ENCODE data around the gene ADAMTS3.

Gene ADAMTS3

GRCh38 chr4:72352711-72353110 lies 216.3 kb downstream of the ADAMTS3 start:
- TF ChIP-seq, protein P1, sequence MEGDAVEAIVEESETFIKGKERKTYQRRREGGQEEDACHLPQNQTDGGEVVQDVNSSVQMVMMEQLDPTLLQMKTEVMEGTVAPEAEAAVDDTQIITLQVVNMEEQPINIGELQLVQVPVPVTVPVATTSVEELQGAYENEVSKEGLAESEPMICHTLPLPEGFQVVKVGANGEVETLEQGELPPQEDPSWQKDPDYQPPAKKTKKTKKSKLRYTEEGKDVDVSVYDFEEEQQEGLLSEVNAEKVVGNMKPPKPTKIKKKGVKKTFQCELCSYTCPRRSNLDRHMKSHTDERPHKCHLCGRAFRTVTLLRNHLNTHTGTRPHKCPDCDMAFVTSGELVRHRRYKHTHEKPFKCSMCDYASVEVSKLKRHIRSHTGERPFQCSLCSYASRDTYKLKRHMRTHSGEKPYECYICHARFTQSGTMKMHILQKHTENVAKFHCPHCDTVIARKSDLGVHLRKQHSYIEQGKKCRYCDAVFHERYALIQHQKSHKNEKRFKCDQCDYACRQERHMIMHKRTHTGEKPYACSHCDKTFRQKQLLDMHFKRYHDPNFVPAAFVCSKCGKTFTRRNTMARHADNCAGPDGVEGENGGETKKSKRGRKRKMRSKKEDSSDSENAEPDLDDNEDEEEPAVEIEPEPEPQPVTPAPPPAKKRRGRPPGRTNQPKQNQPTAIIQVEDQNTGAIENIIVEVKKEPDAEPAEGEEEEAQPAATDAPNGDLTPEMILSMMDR (IDR thresholded peaks at IDR 0.05), result no peak

GRCh38 chr4:72351521-72351920 lies 217.5 kb downstream of the ADAMTS3 start:
- TF ChIP-seq, protein P1 (IDR thresholded peaks at IDR 0.05), result no peak

- TF ChIP-seq, protein P1 (IDR thresholded peaks at IDR 0.05), result no peak
Measured at GRCh38 chr4:72348701-72349100, 220.3 kb downstream of the ADAMTS3 start.

DNA sequence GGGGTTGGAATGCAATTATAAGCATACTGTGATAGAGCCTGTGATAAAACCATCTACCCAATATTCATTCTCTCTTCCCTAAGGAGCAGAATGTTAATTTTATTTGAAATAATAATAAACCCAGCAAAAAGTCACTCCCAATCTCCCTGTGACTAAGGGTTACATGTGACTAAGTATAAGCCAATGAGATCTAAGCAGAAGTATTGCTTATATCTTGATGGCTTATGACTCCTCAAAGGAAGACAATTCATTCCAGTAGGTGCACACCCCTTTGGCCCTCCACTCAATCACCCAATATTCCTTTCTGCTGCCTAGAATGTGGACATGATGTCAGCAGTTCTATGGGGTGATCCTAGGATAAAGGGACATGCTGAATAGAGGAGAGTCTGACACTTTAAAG lies 224.6 kb downstream of the ADAMTS3 start:
- TF ChIP-seq, protein P1 (IDR thresholded peaks at IDR 0.05), result no peak

- TF ChIP-seq, protein P1 (IDR thresholded peaks at IDR 0.05), result no peak
Measured at GRCh38 chr4:72341432-72341820, 227.6 kb downstream of the ADAMTS3 start.

DNA sequence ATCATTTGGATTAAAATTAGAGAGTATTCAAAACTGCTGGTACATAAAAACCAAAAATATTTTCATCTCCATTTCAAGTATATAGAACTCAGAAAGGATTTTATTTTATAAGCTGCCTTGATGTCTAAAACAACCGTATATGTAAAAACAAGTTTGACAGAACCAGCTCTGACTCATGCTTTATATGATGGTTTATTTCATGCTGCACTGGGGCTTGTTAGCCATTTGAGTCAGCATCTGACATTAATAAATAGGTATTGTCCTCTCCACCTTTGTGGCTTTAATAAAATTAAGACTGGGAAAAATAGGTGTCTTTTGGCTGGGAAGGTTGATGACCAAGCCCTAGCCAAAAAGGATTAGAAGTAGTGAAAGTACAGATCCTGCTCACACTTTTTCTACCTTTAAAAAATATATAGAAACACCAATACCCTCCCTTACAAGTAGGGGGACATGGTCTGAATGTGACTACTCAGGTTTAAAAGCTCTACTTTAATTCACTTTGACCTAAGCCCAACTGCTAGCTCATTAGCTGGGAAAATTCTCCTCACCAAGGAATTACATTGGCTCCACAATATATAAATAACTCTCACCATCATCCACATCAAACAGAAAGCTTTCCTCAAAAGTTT lies 228.1 kb downstream of the ADAMTS3 start:
- TF ChIP-seq, protein P1 (IDR thresholded peaks at IDR 0.05), result no peak

DNA sequence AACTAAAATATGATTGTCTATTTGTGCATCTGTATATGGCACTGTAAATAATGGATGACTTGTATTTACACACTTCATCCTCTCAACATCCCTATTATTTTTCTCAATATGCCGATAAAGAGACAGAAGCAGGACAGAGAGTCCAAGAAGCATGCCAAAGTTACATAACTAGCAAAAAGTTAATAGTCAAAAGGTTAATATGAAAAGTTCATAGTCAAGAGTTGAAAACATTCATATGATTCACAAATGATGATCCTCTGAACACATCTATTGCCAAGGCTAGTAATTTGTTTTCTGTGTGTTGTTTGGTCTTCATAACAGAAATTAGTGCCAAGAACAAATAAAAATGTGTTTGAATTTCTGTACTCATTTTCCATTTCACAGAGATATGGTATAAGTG lies 231.0 kb downstream of the ADAMTS3 start:
- TF ChIP-seq, protein P1 (IDR thresholded peaks at IDR 0.05), result no peak

- TF ChIP-seq, protein P1 (IDR thresholded peaks at IDR 0.05), result no peak
Measured at GRCh38 chr4:72330381-72330780, 238.6 kb downstream of the ADAMTS3 start.

Measured in LNCAP (cell line).